ENCODE measurements around the gene IL34.
A peak's percentile ranks its signal among the peaks of the same experiment; 100 is the strongest.

Gene IL34

GRCh38 chr16:70678898-70679670, 32.7 kb downstream of the IL34 start:
- Histone ChIP-seq H3K4me3 (ENCODE audit: low read depth in 1 of 2, low read length in 2 of 2) (no peak overlapping the region), H2AFZ (ENCODE audit: low read depth, low read length) (no peak overlapping the region), H3K9ac (ENCODE audit: low read depth, low read length) (no peak overlapping the region), H3K36me3 (ENCODE audit: insufficient read depth, low read length) (peaks cover 46% of the 10 kb centered on the region), H3K9me3 (ENCODE audit: insufficient read depth, low read length, severe bottlenecking) (no peaks in the 10 kb centered on the region), H3K4me1 (ENCODE audit: insufficient read depth, low read length) (0 out of 2 replicates have a peak, but pooled peaks cover 3% of the 10 kb centered on the region), H3K27ac (ENCODE audit: low read length) (no peak overlapping the region), H3K79me2 (ENCODE audit: insufficient read depth, low read length) (peaks cover 12% of the 10 kb centered on the region; the same call in 1 of the 2 replicates), H3K27me3 (ENCODE audit: insufficient read depth, low read length, poor library complexity) (no peaks in the 10 kb centered on the region), H4K20me1 (ENCODE audit: insufficient read depth, low read length) (peaks cover 42% of the 10 kb centered on the region), H3K4me2 (ENCODE audit: insufficient read depth, low read length) (no peak overlapping the region)
- TF ChIP-seq EZH2 (IDR thresholded peaks at IDR 0.05; ENCODE audit: borderline replicate concordance, low read depth, low read length, severe bottlenecking), result no peak
- DNase-seq (no peak), ATAC-seq (ENCODE audit: insufficient read depth, low read depth) (no peak)

GRCh38 chr16:70679671-70680494, 33.5 kb downstream of the IL34 start:
- TF ChIP-seq EZH2 (IDR thresholded peaks at IDR 0.05; ENCODE audit: borderline replicate concordance, low read depth, low read length, severe bottlenecking) (no peak), CTCF (IDR thresholded peaks at IDR 0.05; ENCODE audit: borderline replicate concordance, extremely low read depth, low read length, poor library complexity, severe bottlenecking) (peak; percentile 38)
- H3K27me3 ChIP-seq (ENCODE audit: insufficient read depth, low read length, poor library complexity), result no peaks in the 10 kb centered on the region
- ATAC-seq (ENCODE audit: insufficient read depth, low read depth), result no peak
- H3K4me3 ChIP-seq (ENCODE audit: low read depth in 1 of 2, low read length in 2 of 2), result no peak overlapping the region
- no peak overlapping the region for H3K27ac ChIP-seq (ENCODE audit: low read length)
- DNase-seq, result no peak
- H3K36me3 ChIP-seq (ENCODE audit: insufficient read depth, low read length), result peaks cover 42% of the 10 kb centered on the region
- H2AFZ ChIP-seq (ENCODE audit: low read depth, low read length), result no peak overlapping the region
- H3K9me3 ChIP-seq (ENCODE audit: insufficient read depth, low read length, severe bottlenecking), result no peaks in the 10 kb centered on the region
- peaks cover 10% of the 10 kb centered on the region for H3K4me1 ChIP-seq (ENCODE audit: insufficient read depth, low read length)
- H4K20me1 ChIP-seq (ENCODE audit: insufficient read depth, low read length), result peaks cover 48% of the 10 kb centered on the region
- H3K79me2 ChIP-seq (ENCODE audit: insufficient read depth, low read length), result peaks cover 19% of the 10 kb centered on the region
- H3K4me2 ChIP-seq (ENCODE audit: insufficient read depth, low read length), result no peak overlapping the region
- H3K9ac ChIP-seq (ENCODE audit: low read depth, low read length), result no peak overlapping the region

GRCh38 chr16:70680495-70681381, 34.4 kb downstream of the IL34 start:
- Histone ChIP-seq H3K36me3 (ENCODE audit: insufficient read depth, low read length) (peaks cover 39% of the 10 kb centered on the region), H3K79me2 (ENCODE audit: insufficient read depth, low read length) (peaks cover 23% of the 10 kb centered on the region), H3K9ac (ENCODE audit: low read depth, low read length) (no peak overlapping the region), H3K27ac (ENCODE audit: low read length) (no peak overlapping the region), H3K4me1 (ENCODE audit: insufficient read depth, low read length) (peaks cover 14% of the 10 kb centered on the region), H3K27me3 (ENCODE audit: insufficient read depth, low read length, poor library complexity) (no peaks in the 10 kb centered on the region), H4K20me1 (ENCODE audit: insufficient read depth, low read length) (peaks cover 48% of the 10 kb centered on the region), H2AFZ (ENCODE audit: low read depth, low read length) (no peak overlapping the region), H3K4me2 (ENCODE audit: insufficient read depth, low read length) (no peak overlapping the region), H3K9me3 (ENCODE audit: insufficient read depth, low read length, severe bottlenecking) (no peaks in the 10 kb centered on the region), H3K4me3 (ENCODE audit: low read depth in 1 of 2, low read length in 2 of 2) (no peak overlapping the region)
- no peak for ATAC-seq (ENCODE audit: insufficient read depth, low read depth)
- TF ChIP-seq EZH2 (IDR thresholded peaks at IDR 0.05; ENCODE audit: borderline replicate concordance, low read depth, low read length, severe bottlenecking), result no peak
- no peak for TF ChIP-seq CTCF (IDR thresholded peaks at IDR 0.05; ENCODE audit: borderline replicate concordance, extremely low read depth, low read length, poor library complexity, severe bottlenecking)
- no peak for DNase-seq
